NT2/D1 (cell line): ENCODE results near the gene FAXC.

Experiments
- SUZ12 ChIP-seq: IDR thresholded peaks from 2 replicates; pipeline ENCODE4 v1.6.1; 2011; ENCODE audit not compliant: insufficient read length, insufficient read depth; ENCODE audit errors: extremely low read depth
- YY1 ChIP-seq: IDR thresholded peaks from 2 replicates; pipeline ENCODE4 v1.6.1; 2011; ENCODE audit not compliant: insufficient read length, insufficient read depth
- ZNF274 ChIP-seq: IDR thresholded peaks from 2 replicates; pipeline ENCODE4 v1.6.1; 2011; ENCODE audit warnings: mild to moderate bottlenecking, low read depth, low read length

DNA sequence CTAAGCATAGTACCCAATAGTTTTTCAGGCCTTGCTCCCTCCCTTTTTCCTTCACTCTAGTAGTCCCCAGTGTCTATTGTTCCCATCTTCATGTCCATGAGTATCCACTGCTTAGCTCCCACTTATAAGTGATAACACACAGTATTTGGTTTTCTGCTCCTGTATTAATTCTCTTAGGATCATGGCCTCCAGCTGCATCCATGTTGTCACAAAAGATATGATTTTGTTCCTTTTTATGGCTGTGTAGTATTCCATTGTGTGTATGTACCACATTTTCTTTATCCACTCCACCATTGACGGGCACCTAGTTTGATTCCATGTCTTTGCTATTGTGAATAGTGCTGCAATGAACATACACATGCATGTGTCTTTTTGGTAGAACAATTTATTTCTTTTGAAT, 102.9 kb downstream of the FAXC start:
- TF ChIP-seq YY1: no peak
- no peak for TF ChIP-seq ZNF274
- TF ChIP-seq SUZ12: no peak
